Kidney tubule cell (primary cell): ENCODE results near the gene USP36.
"Not testable (repeated sequence)": the region's sequence is repeated elsewhere in the genome, so short reads cannot be mapped to it uniquely, and the experiment has no call there.

ENCODE experiments used
- DNase-seq: peaks from one replicate; pipeline ENCODE4 v3.0.0-alpha.2; 2018; ENCODE audit warnings: low spot score

Gene USP36

DNA sequence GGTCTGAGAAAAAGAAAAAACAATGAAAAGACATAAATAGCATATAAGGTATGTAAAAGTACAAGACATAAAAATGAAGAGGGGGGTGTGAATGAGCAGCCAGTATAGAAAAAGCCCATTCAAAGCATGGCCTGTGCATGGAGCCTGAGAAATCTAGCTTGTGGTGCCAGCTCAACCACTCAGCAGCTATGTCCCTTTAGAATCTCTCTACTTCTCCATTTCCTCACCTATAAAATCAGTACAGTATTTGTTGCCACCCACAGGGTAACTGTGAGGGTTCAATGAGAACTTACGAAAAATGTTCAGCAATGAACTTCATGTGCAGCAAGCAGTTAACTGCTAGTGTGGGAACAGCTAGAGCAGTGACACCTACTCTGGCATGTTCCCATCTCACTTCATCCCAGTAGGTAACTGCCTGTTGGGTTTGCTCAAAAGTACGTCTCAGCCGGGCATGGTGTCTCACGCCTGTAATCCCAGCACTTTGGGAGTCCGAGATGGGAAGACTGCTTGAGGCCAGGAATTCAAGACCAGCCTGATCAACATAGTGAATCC lies 73.8 kb downstream of the USP36 start:
- DNase-seq = no peak

DNA sequence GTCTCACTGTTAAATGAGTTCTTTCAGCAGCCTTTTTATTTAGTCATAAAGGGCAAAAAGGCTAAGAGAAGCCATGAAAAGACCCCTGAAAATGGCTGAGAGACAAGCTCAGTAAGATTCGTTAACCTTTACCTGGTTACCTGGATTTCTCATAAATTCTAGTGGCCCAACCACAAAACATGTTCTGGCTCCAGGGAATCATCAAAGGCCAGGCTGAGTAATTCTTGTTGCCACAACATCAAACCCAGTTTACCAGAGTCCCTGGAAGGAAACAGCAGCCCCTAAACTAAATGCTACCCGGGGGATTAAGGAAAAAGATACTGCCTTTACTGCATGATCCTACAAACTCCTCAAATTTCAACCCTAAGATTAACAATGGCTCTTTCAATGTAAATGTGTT lies 74.4 kb downstream of the USP36 start:
- peak; percentile 37 for DNase-seq

DNA sequence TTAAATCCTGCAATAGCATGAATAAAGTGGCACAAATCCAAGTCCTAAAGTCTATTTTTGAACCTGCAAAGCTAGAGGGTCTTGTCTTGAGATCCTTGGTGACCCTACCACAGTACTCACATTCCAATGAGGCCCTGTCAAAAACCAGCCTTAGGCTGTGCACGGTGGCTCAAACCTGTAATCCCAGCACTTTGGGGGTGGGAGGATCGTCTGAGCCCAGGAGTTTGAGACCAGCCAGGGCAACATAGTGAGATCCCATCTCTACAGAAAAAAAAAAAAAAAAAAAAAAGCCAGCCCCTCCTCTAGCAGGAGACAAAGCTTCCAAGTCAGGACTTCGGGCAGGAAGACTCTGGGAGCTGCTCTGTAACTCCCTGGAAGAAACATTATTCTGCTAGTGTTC lies 74.8 kb downstream of the USP36 start:
- no peak for DNase-seq

DNA sequence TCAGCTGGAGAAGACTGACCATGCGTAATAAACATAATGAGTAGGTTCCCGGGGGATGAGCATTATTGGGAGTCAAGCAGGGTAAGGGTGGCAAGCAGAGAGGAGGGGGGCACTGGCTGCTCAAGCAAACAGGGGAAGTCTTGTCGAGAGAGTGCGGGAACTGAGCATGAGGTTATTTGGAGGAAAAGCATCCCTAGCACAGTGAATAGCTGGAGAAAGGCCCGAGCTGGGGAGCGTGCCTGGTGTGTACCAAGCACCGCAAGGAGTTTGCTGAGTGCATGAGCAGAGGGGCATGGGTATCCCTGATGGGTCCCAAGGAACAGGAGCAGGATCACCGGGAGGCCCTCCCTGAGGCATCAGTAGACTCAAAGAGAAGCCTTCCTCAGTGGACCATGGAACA lies 75.7 kb downstream of the USP36 start:
- no peak for DNase-seq

DNA sequence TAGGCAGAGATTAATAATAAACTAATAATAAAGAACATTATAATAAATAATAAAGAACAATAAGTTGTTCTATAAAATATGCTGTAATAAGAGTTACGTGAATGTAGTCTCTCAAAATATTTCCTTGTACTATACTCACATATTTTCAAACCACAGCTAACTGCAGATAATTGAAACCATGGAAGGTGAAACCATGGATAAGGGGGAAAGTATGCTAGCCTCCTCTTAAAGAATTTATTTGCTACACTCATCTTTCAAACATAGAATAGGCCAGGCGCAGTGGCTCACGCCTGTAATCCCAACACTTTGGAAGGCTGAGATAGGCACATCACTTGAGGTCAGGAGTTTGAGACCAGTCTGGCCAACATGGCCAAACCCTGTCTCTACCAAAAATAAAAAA lies 77.1 kb downstream of the USP36 start:
- DNase-seq = no peak

DNA sequence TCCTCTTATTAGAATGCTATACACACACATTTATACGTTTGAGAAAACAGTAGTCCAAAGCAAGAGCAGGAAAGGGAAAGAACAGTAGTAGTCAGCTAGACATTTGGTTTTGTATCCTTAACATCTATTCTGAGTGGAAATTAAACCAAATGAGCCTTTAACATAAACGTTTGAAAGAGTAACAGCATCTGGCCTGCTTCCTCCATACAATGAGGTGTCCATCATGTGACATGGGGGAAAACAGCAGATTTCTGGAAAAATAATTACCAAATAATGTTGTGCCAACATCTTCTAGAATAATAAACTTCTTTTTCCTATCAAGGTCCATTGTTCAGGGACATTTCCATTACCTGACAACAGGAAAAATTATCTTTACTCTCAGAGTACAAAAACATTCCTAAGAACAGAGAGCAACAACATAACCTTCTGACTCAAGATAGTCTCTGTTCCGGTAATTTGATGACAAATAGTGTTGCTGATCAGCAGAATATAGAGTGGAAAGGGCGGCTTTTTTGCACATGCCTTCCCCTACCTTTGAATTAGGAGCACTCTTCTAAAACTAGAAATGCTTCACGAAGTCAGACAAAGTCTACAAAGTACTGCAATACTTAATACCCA lies 78.7 kb downstream of the USP36 start:
- no peak for DNase-seq

DNA sequence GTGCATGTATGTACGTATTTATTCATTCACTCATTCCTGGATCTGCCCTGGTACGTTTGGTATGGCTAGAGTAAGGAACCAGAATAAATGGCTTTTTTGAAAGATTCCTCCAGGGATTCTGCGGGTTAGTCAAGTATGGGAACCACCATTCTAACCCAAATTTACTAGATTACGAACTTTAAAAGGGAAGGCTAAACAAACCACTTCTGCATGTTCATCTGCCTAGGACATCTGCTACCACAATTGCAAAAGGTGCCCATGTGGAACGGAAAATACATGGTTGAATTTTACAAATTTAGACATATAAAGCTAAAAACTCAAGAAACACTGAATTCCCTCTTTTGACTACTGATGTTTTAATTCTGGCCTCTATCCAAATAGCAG lies 80.7 kb downstream of the USP36 start:
- DNase-seq = no peak

DNA sequence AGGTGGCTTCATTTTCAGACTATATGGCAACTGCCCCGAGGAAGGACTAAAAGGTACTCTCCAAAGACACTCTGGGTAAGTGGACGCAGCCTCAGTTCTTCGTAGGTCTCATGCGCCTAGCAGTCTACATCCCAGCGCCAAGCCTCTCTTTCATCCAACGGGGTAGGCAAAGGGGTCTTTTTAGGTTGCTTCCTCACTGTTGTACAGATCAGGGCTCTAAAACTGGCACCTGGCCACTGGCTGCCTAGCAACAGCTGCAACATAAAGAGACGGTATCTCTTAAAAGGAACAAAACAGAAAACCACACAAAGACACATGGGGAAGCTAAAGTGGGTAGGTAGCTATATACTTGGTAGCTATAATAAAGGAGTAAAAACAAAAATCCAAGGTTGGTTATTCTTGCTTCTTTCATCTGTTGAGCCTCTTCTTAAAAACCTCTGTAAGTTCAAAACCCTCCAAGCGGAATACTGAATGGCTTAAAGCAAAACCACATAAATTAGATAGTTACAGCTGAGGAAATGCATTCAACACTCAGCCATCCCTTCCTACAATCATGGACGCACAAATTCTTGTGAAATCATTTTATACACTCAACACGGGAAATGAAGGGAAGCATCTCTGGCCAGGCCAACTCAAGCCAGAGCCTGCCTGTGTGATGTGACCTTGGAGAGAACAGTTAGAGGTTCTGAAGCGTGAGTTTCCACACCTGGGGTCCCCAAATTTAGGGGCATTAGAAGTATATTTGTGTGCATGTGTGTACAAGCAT lies 81.2 kb downstream of the USP36 start:
- no peak for DNase-seq

DNA sequence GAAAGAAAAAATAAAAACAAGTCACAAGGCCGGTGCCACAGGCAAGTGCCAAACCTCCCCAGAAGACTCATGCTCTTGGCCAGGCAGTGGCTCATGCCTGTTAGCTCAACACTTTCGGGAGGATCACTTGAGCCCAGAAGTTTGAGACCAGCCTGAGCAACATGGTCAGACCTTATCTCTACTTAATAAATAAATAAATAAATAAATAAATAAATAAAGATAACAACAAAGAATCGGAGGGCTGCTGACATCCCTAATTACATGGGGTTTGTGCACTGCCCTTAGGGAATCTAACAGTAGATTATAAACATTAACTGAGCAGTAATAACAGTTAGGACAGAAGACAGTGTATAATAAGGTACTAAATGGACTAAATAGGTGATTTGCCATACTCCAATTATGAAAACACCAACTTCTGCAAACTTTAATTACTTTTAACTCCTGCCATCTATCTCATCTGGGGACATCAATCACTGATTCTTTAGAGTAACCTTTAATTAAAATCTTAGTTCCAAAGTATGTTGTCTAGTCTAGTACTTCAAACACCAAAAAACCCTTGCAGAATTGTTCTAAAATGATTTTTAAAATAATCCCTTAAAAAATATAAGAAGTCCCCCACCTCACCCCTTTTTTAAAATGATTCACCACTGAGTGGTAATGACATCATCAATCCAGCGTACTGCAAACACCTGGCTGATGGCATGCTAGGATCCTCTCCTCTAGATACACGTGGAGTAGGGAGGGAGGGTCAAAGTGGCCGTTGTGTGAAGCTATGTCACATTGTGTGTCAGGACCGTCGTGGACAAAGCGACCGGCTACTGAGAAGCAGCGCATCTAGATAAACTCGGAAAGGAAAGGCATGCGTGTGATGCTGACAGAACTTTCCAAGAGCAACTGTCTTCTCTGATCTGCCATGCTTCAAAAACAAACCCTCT lies 87.0 kb downstream of the USP36 start:
- no peak for DNase-seq

DNA sequence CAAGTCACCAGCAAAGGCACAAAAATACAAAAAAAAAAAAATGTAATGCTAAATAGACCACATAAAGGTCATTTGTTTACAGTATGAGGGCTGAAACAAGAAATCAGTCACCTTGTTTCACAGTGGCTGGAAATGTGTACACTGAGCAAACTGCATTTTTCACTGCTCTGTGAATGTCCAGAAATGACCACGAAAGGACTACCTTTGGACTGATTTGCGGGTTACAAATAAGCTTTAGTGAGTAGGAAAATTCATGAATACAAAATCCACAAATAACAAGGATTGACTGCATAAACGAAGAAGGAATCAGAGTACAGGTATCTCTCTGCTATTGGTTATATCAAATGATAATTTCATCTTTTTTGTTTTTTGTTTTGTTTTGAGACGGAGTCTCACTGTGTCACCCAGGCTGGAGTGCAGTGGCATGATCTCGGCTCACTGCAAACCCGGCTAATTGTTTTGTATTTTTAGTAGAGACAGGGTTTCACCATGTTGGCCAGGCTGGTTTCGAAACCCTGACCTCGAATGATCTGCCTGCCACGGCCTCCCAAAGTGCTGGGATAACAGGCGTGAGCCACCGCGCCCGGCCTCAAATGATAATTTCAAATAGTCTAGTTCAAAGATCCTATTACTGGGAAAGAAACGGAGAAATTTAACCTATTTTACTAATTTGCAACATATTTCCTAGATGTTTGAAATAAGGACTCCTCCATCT lies 89.0 kb downstream of the USP36 start:
- DNase-seq = no peak

DNA sequence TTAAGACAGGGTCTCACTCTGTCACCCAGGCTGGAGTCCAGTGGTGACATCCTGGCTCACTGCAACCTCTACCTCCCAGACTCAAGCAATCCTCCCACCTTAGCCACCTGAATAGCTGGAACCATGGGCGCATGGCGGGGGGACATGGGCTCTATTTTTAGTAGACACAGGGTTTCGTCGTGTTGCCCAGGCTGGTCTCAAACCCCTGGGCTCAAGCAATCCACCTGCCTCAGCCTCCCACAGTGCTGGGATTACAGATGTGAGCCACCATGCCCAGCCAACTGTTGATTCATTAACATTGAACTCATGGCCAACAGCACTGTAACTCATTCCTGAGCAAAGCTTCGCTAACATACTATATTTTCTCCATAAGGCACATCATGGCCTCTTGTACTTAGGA lies 89.6 kb downstream of the USP36 start:
- not testable (repeated sequence) for DNase-seq

DNA sequence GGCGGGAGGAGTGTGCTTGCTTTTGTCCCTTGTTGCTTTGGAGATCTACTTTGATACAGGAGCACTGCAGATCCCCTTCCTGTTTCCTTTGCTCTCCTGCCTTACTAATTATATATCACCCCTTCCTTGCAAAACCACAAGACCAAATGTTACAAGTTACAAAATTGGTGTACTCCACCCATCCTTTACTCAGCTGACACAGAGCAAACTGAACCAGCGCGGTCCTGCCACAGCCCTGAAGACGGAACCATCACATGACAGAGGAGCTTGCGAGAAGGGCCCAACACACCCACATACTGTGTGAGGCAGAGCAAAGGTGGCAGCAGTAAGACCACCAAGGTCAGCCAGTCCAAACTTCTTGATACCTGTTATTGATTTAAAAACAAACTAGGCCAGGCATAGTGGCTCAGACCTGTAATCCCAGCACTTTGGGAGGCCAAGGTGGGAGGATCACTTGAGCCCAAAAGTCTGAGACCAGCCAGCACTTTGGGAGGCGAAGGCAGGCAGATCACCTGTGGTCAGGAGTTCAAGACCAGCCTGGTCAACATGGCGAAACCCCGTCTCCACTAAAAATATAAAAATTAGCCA lies 91.8 kb downstream of the USP36 start:
- peak; percentile 17 for DNase-seq

DNA sequence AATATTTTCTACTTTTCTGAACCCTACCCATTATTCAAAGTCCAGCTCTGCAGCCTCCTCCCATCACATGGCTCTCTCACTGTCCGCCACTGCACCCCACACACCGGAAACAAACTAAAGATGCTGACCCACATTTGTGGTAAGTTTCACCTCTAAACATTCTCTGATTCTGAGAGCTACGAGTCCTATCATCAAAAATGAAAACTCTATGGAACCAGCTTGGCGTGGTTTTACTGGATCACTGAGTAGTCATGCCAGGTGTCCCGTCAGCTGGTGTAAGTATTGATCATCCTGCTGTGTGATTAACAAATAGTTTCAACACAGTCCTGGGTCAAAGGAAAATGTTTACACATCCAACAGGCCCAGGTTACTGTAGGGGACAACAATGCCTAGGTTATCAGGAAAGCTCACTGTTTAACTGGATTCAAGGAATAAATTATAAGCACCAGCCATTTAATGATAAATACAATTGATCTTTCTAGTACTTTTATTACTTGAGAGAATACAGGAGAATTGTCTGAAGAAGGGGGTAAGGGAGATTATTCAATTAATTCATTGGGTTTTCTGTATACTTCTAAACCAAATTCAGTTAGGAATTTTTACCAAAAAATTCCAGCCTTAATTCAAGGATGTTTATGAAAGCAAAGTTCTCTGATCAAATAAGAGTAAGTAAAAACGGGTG lies 92.4 kb downstream of the USP36 start:
- DNase-seq = no peak

DNA sequence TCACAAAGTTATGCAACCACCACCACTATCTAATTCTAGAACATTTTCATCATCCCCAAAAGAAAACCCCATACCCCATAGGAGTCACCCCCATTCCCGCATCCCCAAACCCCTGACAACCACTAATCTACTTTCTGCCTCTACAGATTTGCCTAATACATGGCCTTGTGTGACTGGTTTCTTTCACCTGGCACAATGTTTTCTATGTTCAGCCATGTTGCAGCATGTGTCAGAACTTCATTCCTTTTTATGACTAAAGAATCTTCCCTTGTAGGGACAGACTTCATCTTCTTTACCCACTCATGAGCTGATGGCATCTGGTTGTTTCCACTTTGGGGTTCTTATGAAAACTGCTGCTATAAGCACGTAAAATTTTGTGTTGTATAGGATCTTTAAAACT lies 93.1 kb downstream of the USP36 start:
- no peak for DNase-seq

DNA sequence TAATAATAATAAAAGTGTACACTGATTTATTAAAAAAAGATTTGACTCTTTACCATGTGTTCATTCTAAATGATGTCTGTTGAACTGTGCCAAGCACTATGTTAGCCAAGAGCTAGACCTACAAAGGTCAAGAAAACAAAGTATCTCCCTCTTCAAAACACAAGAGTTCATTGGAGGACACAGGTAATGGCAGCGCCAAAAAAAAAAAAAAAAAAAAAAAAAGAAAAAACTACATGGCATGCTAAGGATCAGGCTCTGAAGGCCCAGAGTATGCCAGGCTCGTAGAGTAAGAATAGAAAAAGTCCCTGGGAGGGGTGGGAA lies 93.7 kb downstream of the USP36 start:
- no peak for DNase-seq

DNA sequence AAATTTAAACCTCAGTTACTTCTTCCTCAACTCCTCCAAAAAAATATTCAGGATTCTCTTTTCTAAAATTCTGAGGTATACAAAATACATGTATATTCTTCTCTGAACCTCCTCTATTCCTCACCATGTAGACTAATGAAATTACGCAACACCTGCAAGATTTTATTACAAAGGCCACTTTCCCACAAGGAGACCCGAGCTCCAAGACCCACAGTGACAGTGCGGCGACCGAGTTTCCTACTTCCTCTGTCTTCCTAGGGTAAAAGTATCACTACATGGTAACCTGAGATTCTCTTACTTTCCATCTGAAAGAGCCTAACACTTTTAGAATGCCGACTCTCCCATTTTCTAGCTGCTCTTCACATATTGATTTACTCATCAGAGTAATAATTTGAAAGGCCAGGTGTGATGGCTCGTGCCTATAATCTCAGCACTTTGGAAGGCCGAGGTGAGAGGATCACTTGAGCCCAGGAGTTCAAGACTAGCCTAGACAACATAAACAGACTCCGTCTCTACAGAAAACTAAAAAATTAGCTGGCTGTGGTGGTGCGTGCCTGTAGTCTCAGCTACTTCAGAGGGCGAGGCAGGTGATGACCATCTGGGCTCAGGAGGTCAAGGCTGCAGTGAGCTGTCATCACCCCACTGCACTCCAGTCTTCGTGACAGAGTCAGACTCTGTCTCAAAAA lies 94.2 kb downstream of the USP36 start:
- DNase-seq = no peak
